Measurements from ENCODE around the gene CYP1B1. TPM values are rescaled to one million over a fixed set of nuclear protein-coding genes. Genes with fewer than 3 reads are reported as not detected.

The CYP1B1 gene
- total RNA-seq: under 1 TPM; 0.14 to 0.17 TPM
- 3.3 TPM for polyA plus RNA-seq (2013, experiment 1 of 2)
- 2.7 TPM for polyA plus RNA-seq (2013, experiment 2 of 2)
- total RNA-seq: 0 to 86.4 (median 7.0) reads per million in 172 experiments

GRCh38 chr2:38075507-38076151 is at the start of gene CYP1B1:
CYP1B1 (minus strand) TSS chr2:38076151; CDS start chr2:38075388, 763 bp downstream.
- H3K27me3 ChIP-seq (ENCODE audit: control insufficient read depth in 1 of 2, insufficient read depth in 2 of 2, low read length in 2 of 2): peaks cover 48 to 72% of the 10 kb centered on the region in 2 experiments
- H3K27ac ChIP-seq (ENCODE audit: low read depth in 1 of 2, low read length in 2 of 2): no peak within 1 kb of the TSS
- TF ChIP-seq CTCF (IDR thresholded peaks at IDR 0.05): no peak
- H3K4me1 ChIP-seq (ENCODE audit: insufficient read depth, low read length): peaks cover 13% of the 10 kb centered on the region
- CTCF ChIA-PET: no interaction called here
- no peaks in the 10 kb centered on the region for H3K36me3 ChIP-seq (ENCODE audit: insufficient read depth, low read length)
- no peak for ATAC-seq (ENCODE audit: poor library complexity)
- Mint-ChIP-seq H3K27me3 (peaks cover 59% of the 10 kb centered on the region), H3K36me3 (ENCODE audit: low read depth) (no peaks in the 10 kb centered on the region), H3K4me1 (ENCODE audit: low read depth) (peaks cover 7% of the 10 kb centered on the region), H3K27ac (no peak within 1 kb of the TSS), H3K9me3 (no peaks in the 10 kb centered on the region), H3K4me3 (peak within 1 kb of the TSS; percentile 30)
- H3K4me3 ChIP-seq (ENCODE audit: low read length): peak within 1 kb of the TSS; percentile 24
- no peaks in the 10 kb centered on the region for H3K9me3 ChIP-seq (ENCODE audit: control insufficient read depth in 1 of 2, insufficient read depth in 1 of 2, low read length in 2 of 2)
- POLR2A ChIA-PET: no interaction called here
- peak in 1 of 14 experiments; percentile 14 for DNase-seq
- intact Hi-C loops (cut with DNase I, micrococcal nuclease): no loop called here

- Mint-ChIP-seq H3K27me3 (peaks cover 4% of the 10 kb centered on the region), H3K27ac (no peak overlapping the region), H3K4me3 (no peak overlapping the region), H3K4me1 (ENCODE audit: low read depth) (no peaks in the 10 kb centered on the region), H3K9me3 (peaks cover 7% of the 10 kb centered on the region), H3K36me3 (ENCODE audit: low read depth) (no peaks in the 10 kb centered on the region)
- no peaks in the 10 kb centered on the region for H3K36me3 ChIP-seq (ENCODE audit: insufficient read depth, low read length)
- ATAC-seq (ENCODE audit: poor library complexity) (no peak), DNase-seq (no peak)
- H3K9me3 ChIP-seq (ENCODE audit: control insufficient read depth in 1 of 2, insufficient read depth in 1 of 2, low read length in 2 of 2): peaks cover 0 to 10% of the 10 kb centered on the region in 2 experiments
- no peak overlapping the region for H3K4me3 ChIP-seq (ENCODE audit: low read length)
- H3K27me3 ChIP-seq (ENCODE audit: control insufficient read depth in 1 of 2, insufficient read depth in 2 of 2, low read length in 2 of 2): no peaks in the 10 kb centered on the region
- H3K27ac ChIP-seq (ENCODE audit: low read depth in 1 of 2, low read length in 2 of 2): no peak overlapping the region
- CTCF ChIA-PET: no interaction called here
- POLR2A ChIA-PET: no interaction called here
- no peaks in the 10 kb centered on the region for H3K4me1 ChIP-seq (ENCODE audit: insufficient read depth, low read length)
- intact Hi-C loops (cut with DNase I, micrococcal nuclease): no loop called here
- no peak for TF ChIP-seq CTCF (IDR thresholded peaks at IDR 0.05)
These were observed 49.1 kb upstream of the CYP1B1 start for GRCh38 chr2:38125007-38125406.

GRCh38 chr2:38123911-38124310 is 48.0 kb upstream of the CYP1B1 start:
- CTCF ChIA-PET: no interaction called here
- H3K27me3 Mint-ChIP-seq: peaks cover 5% of the 10 kb centered on the region
- peaks cover 7% of the 10 kb centered on the region for H3K9me3 Mint-ChIP-seq

More at GRCh38 chr2:38123911-38124310, 48.0 kb upstream of the CYP1B1 start:
- no peaks in the 10 kb centered on the region for H3K36me3 ChIP-seq (ENCODE audit: insufficient read depth, low read length)
- Mint-ChIP-seq H3K36me3 (ENCODE audit: low read depth) (no peaks in the 10 kb centered on the region), H3K27ac (no peak overlapping the region), H3K4me3 (no peak overlapping the region), H3K4me1 (ENCODE audit: low read depth) (no peaks in the 10 kb centered on the region)
- H3K27me3 ChIP-seq (ENCODE audit: control insufficient read depth in 1 of 2, insufficient read depth in 2 of 2, low read length in 2 of 2): no peaks in the 10 kb centered on the region
- H3K4me1 ChIP-seq (ENCODE audit: insufficient read depth, low read length): no peaks in the 10 kb centered on the region
- intact Hi-C loops (cut with DNase I, micrococcal nuclease): no loop called here
- DNase-seq (no peak), ATAC-seq (ENCODE audit: poor library complexity) (no peak)
- H3K27ac ChIP-seq (ENCODE audit: low read depth in 1 of 2, low read length in 2 of 2): no peak overlapping the region
- peaks cover 0 to 10% of the 10 kb centered on the region in 2 experiments for H3K9me3 ChIP-seq (ENCODE audit: control insufficient read depth in 1 of 2, insufficient read depth in 1 of 2, low read length in 2 of 2)
- no peak for TF ChIP-seq CTCF (IDR thresholded peaks at IDR 0.05)
- POLR2A ChIA-PET: no interaction called here
- no peak overlapping the region for H3K4me3 ChIP-seq (ENCODE audit: low read length)
